ENCODE measurements around the gene MAF. TPM values are rescaled to one million over a fixed set of nuclear protein-coding genes. Genes with fewer than 3 reads are reported as not detected.

MAF gene
- total and polyA plus RNA-seq, 9 of the 15 experiments (the other 6 are each of a cell fraction or from before 2014, with no cell fraction given), result 0.01 to 0.18 TPM; not detected in 7

- H2AFZ ChIP-seq (ENCODE audit: low read depth, low read length), result no peak overlapping the region
- CTCF ChIA-PET (ENCODE audit: low intra/inter-chr PET ratio), result no interaction called here
- no peaks in the 10 kb centered on the region for H3K36me3 ChIP-seq (ENCODE audit: control insufficient read depth, insufficient read depth, low read length)
- FAIRE-seq (peak; percentile 59), ATAC-seq (no peak), DNase-seq (ENCODE audit: extremely low read depth in 1 of 4, low spot score in 3 of 4) (no peak)
- H3K79me2 ChIP-seq (ENCODE audit: control insufficient read depth, insufficient read depth, low read length), result no peaks in the 10 kb centered on the region
- H3K9ac ChIP-seq (ENCODE audit: insufficient read depth in 1 of 2, low read depth in 2 of 2, low read length in 2 of 2), result no peak overlapping the region
- no peak overlapping the region for H3K27ac ChIP-seq (ENCODE audit: extremely low read depth, low read depth, low read length)
- POLR2A ChIA-PET, result interaction anchor here (1.2 kb wide), 1 partner anchor 10 kb away, joined by 4 read pairs; no protein-coding TSS in a partner anchor
- intact Hi-C loops (cut with micrococcal nuclease) (no loop called here), in situ Hi-C loops (cut with MboI) (no loop called here)
- no peaks in the 10 kb centered on the region for H3K4me1 ChIP-seq (replicated peaks in 1 of 2; ENCODE audit: control insufficient read depth in 2 of 2, insufficient read depth in 2 of 2, low read length in 2 of 2)
- H3K4me3 ChIP-seq, result no peak overlapping the region
- WGBS (ENCODE audit: insufficient coverage, low coverage, missing lambda C conversion rate), result 0% methylated on average over 5 of the region's 5 CpGs
- H3K27me3 ChIP-seq (ENCODE audit: control insufficient read depth in 2 of 2, insufficient read depth in 2 of 2, low read length in 2 of 2), result peaks cover 0 to 20% of the 10 kb centered on the region in 2 experiments
- H3K9me1 ChIP-seq (ENCODE audit: control insufficient read depth, insufficient read depth, low read length), result no peaks in the 10 kb centered on the region
- H3K4me2 ChIP-seq (ENCODE audit: insufficient read depth, low read length), result no peak overlapping the region
- BruUV-seq (replicated peaks), result no TSS peak
- H4K20me1 ChIP-seq (replicated peaks; ENCODE audit: control insufficient read depth, insufficient read depth, low read length), result no peaks in the 10 kb centered on the region
- TF ChIP-seq HEY1 (CRISPR knock-in tag; IDR thresholded peaks at IDR 0.05; ENCODE audit: borderline replicate concordance), result no peak
- TF ChIP-seq ZNF79 (CRISPR knock-in tag; IDR thresholded peaks at IDR 0.05; ENCODE audit: low read depth), result no peak
- TF ChIP-seq STAG1 (CRISPR knock-in tag; IDR thresholded peaks at IDR 0.05; ENCODE audit: borderline replicate concordance), result no peak
- TF ChIP-seq HMG20B (CRISPR knock-in tag; IDR thresholded peaks at IDR 0.05), result no peak
- no peak for TF ChIP-seq ZNF174 (CRISPR knock-in tag; IDR thresholded peaks at IDR 0.05)
- TF ChIP-seq ZBTB11 (CRISPR knock-in tag; IDR thresholded peaks at IDR 0.05), result no peak
- no peak for TF ChIP-seq ZBTB34 (CRISPR knock-in tag; IDR thresholded peaks at IDR 0.05)
- no peak for TF ChIP-seq ZNF436 (CRISPR knock-in tag; IDR thresholded peaks at IDR 0.05)
- TF ChIP-seq TFAM (CRISPR knock-in tag; conservative IDR thresholded peaks at IDR 0.05), result no peak
- TF ChIP-seq NFE2L1 (tag; IDR thresholded peaks at IDR 0.05; ENCODE audit: borderline replicate concordance, low read depth), result no peak
- no peak for TF ChIP-seq YBX1 (IDR thresholded peaks at IDR 0.05)
- TF ChIP-seq ZNF512 (tag; IDR thresholded peaks at IDR 0.05), result no peak
- no peak for TF ChIP-seq SREBF2 (CRISPR knock-in tag; IDR thresholded peaks at IDR 0.05)
- TF ChIP-seq POLR2AphosphoS5 (IDR thresholded peaks at IDR 0.05; ENCODE audit: control insufficient read depth, insufficient read depth, low read depth, low read length), result no peak
- TF ChIP-seq ZKSCAN1 (IDR thresholded peaks at IDR 0.05; ENCODE audit: low read depth, low read length), result no peak
- H3K9me3 ChIP-seq (replicated peaks; ENCODE audit: control insufficient read depth, insufficient read depth, low read depth, low read length), result no peaks in the 10 kb centered on the region
Observed at GRCh38 chr16:79562166-79562823, 38.2 kb downstream of the MAF start.
